Endometrium (tissue), 2 donors: ENCODE measurements around the gene GABRR3.

Experiments
- FAIRE-seq: peaks from 2 replicates; lab custom pipeline; 2012; peaks lifted over from hg19 to GRCh38; lab: Jason Lieb, UNC
- donor health status: control.
- donor health status: control.

The GABRR3 gene

DNA sequence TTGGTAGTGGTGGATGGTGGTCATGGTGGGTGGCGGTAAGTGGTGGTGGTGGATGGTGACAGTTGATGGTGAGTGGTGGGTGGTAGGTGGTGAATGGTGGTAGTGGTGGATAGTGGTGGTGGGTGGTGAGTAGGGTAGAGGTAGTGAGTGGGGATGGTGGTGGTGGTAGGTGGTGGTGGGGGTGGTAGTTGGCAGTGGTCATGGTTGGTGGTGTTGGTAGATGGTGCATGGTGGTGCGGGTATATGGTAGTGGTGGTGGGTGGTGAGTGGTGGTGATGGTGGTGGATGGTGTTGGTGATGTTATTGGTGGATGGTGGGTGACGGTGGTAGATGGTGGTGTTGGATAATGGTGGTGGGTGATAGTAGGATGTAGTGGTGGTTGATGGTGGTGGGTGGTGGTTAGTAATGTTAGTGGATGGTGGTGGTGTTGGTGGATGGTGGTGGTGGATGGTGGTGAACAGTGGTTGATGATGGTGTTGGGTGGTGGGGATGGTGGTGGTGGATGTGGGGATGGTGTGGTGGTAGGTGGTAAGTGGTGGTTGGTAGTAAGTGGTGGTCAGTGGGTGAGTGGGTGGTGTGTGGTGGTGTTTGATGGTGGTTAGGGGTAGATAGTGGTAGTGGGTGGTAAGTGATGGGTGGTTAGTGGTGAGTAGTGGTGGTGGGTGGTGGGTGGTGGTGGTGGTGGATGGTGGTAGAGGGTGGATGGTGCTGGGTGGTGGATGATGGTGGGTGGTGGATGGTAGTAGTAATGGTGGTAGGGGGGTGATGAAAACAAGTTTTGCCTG, 46.1 kb downstream of the GABRR3 start:
- no peak for FAIRE-seq

DNA sequence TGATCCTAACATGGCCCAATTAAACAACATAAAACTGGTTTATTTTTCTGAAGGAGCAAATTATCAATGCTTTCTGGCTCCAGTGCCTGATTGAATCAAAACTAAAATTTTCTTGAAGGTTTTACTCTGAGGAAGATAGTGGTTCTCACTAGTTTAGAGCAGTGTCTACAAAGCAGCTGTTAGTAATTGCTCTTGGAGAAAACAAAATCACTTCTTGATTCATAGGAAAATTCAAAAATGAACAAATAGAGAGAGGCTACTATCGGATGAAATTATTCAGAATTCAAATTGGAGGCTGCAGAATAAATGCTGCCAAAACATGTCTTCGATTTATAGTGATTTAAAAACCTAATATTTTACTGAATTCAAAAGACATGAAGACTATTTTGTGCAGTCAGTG, 47.8 kb downstream of the GABRR3 start:
- no peak for FAIRE-seq

DNA sequence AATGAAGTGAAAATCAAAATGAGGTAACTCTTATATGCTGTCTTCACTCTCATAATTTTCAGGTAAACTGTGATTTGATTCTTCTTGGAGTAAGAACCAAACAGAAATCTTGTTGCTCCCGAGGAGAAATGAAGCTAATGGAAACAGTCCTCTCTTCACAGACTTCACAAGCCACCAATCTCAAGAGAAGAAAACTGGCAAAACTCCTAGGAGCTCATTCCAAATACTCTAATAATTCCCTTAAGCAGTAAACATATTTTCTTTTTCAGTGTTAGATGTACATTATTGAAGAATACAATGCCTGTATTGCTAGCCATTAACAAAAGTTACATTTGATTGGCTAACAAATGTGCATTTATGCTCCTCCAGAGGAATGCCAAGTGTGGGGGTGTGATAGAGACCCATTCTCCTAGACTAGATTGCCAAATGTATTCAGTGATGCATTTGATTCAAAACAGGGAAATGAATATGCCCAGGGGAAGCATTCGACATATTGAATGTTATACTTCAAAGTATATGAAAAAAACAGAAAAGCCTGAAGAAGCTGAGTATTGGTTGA, 51.1 kb downstream of the GABRR3 start:
- no peak for FAIRE-seq

DNA sequence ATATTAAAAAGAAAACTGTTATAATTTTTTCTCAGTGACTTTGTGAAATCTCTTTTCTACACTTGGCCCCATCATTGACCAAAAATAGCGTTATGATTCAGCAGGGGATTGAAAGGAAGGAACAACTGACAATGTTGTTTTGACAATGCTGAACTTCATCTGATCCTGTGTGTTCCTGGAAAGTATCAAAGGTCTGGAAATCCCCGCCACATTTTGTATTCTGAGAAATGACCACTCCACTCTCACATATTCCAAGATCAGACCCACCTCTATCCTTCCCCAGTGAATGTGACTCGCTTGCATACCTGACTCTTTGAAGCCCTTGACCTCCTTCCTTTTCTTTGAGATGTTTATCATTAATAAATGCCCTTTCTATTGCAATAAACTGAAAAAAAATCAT, 53.2 kb downstream of the GABRR3 start:
- FAIRE-seq: no peak

DNA sequence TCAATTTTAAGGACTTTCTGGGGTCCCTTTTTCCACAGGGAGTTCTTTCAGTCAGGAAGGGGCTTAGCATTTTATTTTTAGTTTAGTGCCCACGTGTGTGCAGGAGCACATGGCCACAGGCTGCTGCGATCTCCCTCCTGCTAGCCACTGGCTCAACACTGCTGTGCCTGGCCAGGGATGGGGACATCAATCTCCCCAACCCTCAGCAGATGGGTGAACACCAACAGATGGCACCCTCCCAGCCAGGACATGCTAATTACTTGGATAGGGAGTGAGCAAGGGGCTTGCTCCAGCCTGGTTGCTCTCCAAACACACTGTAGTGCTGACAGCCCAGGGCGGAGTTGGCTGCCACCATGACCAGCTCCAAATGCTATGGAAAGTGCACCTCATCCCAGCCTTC, 55.5 kb downstream of the GABRR3 start:
- FAIRE-seq: no peak

DNA sequence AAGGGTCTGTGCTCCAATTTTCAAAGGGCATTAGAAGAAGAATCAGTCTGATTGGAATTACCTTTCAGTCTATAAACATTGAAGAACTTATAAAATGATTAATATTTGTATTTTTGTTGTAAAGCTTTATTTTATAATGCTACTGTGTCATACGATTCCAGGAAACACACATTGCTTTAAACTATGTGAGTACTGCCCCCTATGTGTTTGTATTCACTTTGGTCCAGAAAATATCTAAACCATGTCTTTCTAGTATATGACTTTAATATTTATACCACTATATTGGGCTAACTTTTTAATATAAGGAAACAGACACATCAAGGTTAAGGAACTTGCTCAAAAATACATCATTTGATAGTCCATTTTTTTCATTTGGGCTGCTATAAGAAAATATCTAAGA, 59.6 kb downstream of the GABRR3 start:
- no peak for FAIRE-seq

DNA sequence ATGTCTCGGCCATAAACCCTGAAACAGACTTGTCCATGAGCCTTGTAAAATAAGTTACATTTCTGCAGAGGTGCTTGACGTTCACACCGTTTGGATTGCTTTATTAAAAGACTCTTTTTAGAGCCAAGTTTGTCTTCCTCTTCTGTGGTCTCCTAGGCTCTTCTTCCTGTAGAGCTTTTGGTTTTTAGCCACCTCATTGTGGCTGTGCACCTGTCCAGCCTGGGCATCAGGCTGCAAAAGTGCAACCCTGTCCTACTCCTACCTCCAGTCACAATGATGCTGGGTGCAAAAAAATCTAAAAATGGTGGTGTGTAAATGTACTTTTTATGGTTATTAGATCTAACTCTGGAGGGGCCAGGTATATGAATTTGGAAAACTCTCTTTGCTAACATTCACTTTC, 60.1 kb downstream of the GABRR3 start:
- FAIRE-seq: no peak

DNA sequence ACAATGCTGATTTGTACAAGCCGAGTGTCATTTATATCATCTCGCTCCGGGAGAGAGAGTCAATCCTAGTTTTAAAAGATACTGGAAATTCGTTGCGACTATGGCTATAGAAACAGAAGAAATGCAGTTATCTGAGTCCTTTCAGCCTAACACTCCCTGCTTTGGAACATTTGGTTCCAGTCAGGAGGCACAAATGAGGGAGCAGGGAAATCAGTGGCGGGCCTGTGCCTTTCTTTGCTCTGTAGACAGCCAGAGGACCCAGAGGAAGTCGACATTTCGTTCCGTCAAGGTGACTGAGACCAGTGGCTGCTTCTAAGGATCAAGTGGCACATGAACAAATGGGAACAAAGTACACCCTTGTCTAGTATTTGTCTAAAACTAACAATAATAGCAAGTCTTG, 62.1 kb downstream of the GABRR3 start:
- no peak for FAIRE-seq

DNA sequence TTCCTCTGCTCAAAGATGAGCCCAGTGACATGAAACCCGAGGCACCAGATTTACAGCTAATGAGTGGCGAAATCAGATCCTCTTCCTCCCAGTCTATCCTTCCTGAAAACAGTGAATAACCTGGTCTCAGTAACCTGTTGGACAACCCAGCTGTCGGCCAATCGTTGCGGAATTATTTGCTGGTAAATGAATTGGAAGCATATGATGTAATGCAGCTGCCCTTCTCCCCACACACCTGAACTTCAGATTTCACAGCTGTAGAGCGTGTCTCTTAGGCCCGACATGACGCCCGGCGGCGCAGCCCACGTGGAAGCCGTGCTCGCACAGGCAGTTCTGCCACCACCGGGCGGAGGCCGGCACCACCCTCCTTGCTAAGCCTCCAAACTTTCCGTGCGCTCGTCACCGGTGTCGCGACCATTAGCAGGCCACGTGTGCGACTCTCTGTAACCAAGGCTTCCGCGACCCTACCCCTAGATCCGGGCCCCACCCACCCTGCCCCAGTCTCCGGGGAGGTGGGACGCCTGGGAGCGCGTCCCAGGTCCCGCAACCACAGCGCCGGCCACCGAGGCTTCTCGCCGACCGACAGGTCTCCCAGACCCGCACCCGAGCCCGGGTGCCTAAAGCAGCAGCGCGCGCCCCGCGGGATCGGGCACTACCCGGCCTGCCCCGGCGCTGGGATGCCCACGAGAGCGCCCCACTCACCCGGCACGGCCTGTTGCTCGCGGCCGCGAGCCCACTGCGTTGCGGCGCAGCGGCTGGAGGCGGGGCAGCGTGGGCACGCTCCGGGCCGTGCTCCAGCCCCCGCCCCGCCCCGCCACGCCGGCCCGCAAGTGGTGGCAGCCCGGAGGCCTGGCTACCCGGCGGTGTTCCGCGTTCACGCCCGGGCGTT, 63.2 kb downstream of the GABRR3 start, which contains the start of gene RIOX2:
Gene RIOX2 (minus strand): TSS at position 753 of the 889 bp plus-strand sequence. CDS start 4,838 bp downstream, outside the sequence.
- no peak for FAIRE-seq

DNA sequence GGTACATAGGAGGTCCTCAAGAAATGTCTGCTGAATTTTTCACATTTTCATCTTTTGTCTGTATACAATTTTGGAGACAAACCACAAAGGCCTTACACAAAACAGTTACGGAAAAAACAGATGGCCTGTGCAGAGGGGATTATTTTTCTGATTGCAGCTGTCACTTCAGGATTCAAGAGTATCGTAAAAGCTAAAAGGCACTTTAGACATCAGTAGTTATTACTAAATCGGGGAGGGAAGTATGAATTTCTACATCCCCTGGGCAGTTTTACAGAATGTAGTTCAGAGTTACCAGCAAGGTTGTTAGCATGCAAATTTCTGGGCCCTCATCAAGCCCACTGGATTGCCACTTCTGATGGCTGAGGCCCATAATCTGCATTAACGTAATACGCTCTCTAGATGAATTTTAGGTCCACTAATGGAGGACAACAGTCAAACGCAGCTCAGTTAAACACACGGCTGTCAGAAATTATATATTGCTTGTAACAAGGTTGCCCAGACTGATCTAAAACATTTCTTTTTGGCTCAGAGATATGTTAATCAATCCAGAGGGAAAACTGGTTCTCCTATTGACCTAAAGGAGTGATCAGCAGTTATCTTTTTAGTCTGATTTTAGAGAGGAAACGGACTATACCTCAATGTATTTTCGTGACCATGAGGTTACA, 64.0 kb downstream of the GABRR3 start:
- FAIRE-seq: no peak

DNA sequence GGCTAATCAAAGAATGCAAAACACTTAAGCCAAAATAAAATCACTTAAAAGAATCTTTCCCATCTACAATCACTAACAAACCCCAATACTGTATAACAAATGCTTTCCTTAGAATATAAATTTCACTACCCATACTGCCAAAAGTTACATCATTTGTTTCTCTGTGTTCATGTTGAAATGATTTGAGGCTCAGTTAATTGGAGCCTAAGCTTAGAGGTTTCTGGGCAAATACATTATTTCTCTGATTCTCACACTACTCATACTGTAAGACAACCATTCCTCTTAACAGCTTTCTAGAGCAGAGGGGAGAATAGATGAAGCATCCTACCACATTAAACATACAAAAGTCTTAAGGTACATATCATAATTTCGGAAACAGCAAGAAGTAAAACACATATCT, 65.0 kb downstream of the GABRR3 start:
- FAIRE-seq: no peak

DNA sequence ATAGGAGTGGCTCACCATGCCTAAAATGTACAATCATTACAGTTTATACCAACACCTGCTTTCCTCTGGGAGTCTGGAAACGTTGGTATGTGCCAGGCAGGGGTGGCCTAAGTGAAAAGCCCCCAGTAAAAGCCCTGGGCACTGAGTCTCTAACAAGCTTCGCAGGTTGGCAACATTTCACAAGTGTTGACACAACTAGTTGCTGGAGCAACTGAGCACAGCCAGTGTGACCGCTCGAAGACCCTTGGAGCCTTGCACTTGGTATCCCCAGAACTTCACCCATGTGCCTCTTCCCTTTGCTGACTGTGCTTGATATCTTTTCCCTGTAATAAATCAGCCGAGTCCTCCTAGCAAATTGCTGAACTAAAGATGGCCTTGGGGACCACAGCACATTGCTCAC, 65.6 kb downstream of the GABRR3 start:
- no peak for FAIRE-seq

DNA sequence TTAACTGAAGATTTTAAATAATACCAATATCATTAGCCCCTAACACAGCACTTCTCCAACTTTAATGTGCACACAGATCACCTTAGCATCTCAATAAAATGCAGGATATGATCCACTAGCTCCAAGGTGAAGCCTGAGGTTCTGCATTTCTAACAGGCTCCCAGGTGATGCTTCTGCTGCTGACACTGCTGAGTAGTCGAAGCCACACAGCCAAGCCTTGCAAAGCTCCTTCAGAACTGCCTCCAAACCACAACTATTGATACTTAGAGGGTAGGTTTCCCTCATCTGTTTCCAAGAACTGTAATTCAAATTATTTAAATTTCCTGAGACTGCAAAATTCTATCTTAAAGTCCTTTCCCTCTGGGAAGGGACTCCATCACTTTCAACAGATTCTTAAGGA, 66.7 kb downstream of the GABRR3 start:
- no peak for FAIRE-seq

DNA sequence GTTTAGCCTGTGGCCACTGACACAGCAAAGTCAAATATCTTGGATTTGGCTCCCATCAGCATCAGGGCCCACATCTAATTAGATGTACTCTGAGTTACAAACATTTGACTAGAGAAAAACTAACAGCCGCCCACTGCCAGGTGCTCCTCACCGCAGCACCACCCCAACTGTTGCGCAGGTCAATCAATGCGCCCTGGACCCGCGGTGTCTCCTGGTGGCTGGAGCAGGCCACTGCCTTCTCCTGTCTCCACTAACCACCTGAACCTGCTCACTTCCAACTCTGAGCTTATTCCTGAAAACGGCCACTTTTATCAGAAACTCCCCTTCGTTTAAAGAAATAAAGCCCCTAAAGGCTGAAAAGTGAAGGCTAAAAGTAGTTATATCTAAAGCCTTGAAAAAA, 67.1 kb downstream of the GABRR3 start:
- no peak for FAIRE-seq

DNA sequence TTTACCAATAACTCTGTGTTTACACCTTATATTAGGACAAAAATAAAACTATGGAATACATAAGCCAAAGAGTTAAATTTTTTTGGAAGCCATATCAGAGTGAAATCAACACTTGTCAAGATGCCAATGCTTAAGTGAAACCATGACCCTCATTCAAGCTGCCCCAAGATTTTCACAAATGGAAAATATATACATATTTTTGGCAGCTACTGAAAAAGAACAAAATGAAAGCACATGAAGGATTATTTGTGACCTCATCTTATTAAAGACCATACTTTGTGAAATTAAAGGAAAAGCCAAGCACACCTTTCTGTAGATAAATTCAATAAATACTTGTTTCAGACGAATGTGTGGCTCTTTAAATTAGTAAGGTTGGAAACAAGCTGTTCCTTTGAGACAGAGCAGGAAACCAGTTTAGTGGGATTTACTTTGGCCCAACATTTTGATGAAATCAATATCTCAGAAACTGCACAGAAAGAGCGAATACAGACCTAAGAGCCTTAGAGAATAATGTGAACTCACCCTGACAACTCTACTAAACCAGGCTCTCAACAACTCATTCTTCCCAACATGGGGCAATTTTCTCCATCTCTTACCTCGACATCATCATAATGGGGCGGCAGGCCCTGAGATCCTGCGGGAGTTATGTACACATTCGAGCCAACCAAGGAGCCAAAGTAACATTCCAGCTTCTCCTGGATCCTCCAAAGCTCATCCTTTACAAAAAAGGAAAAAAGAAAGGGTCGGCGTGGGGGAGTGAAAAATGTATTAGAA, 73.9 kb downstream of the GABRR3 start:
- FAIRE-seq: no peak

DNA sequence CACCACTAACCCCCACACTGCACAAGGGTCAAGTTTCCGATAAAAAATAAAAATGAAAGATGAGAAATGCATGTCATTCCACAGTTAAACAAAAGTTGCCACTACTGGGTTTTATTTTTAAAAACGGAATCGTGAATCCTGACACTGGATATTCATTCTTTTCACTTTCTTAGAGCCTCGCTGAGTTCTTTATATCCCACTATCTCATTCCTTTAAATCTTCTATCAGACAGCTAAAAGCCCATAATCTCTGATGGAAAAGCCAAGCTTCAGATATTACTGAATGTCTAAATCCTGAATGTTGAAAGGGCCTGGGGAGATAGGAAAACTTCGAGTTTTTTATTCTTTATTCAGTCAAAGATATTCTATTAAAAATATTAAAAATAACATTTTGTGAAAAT, 74.6 kb downstream of the GABRR3 start:
- FAIRE-seq: no peak

DNA sequence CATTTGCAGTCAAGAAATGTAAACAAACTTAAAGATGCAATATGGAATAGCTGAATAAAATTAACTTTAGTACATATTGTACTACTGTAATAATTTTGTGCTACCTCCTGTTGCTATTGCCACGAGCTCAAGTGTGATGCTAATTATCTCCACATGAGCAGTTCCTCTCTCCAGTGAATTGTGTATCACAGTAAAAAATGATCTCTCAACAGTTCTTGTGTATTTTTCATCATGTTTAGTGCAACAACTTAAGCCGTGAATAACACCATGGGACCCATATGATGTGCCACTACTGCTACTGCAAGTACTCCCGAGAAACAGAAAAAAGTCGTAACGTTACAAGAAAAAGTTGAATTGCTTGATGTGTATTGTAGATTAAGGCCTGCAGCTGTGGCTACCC, 75.2 kb downstream of the GABRR3 start:
- FAIRE-seq: no peak

DNA sequence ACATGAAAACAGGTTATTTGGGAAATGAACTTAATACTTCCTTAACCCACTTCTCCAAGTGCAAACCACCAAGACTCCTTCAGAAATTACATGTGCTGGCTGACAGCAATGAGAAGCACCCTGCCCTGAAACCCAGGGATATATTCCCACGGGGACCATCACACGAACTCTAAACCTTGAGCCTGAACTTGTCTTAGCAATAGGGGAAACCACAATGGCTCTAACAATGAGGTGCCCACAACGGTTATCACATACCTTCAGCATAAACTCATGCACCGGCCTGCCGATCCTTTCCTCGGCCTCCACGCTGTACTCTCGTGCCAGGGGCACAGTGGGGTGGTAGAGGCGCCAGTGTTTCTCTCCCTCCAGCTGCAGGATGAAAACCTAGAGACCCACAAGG, 76.3 kb downstream of the GABRR3 start:
- no peak for FAIRE-seq

DNA sequence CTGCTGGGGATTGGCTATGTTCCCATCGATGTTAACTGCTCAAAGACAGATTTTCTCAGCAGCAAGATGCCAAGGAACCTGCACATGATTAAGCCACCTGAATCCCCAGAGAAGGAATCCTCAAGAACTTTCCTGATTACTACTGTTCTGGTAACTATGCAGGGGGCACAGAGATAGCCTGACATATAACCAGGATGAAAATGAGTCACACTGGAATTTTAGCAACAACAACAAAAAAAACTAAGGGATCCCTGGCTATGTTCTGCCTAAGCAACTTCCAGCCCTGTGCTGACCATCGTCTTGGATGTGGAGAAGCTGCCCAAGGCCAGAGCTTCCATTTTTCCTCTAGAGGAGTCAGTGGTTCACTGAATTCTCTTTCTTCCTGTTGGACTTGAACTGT, 76.7 kb downstream of the GABRR3 start:
- no peak for FAIRE-seq

DNA sequence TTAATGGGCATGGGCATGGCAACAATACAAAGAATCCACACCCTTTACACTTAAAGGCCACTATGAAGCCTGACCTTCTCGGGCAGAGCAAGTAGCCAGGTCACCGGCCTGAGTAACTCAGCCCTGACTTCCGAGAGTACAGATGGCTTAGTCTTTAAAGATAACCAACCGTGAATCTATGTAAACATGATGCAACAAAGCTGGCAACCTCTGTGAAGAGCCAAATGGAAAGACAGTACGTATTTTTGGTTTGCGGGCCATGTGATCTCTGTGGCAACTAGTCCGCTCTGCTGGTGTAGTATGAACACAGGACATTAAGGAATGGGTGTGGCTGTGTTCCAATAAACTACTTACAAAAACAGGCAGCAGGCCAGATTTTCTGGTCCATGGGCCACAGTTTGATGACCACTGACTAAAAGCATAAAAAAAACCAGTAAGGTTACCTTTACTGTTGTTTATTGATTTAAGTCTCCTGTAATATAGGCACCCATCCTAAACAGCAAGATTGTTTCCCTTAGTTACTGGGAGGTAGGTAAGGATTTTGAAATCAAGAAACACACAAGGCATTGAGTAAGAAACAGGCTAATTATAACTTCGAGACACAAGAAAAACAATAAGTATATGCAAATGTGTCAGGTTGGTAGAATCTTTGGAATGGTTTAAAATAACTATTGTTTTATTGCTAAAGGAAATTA, 77.4 kb downstream of the GABRR3 start:
- no peak for FAIRE-seq

DNA sequence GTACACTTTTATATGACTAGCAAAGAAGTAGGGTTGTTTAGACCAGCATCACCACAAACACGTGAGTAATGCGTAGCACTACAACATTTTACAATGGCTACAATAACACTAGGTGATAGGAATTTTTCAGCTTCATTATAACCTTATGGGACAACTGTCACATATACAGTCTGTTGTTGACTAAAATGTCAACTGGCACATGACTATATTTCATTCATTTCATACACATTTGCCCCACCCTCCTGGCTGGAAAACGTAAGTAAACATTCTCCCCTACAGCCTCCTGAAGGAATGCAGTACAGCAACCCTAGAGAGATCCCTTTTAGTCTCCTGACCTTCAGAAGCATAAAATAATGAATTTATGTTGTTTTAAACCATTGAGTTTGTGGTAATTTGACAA, 79.1 kb downstream of the GABRR3 start:
- no peak for FAIRE-seq
